H1 (cell line): ENCODE data around the gene DIDO1. TPM values are rescaled to one million over a fixed set of nuclear protein-coding genes. Genes with fewer than 3 reads are reported as not detected.

Experiments
- CTCF ChIA-PET: fragments of 300-600 bp; sonication (Branson Sonifier 250); formaldehyde crosslinking; loops from one replicate; lab custom pipeline; 2021; ENCODE audit not compliant: partially characterized antibody; lab: Charles Lee
- POLR2A ChIA-PET: fragments of 300-600 bp; sonication (Branson Sonifier 250); formaldehyde crosslinking; loops from one replicate; lab custom pipeline; 2021; ENCODE audit warnings: inconsistent platforms; ENCODE audit not compliant: partially characterized antibody; lab: Charles Lee
- DNase-seq, 2 experiments: peaks; one replicate each; pipeline versions ENCODE4 v3.0.0 to v3.0.0-alpha.2; 2010 to 2022; ENCODE audit warnings: low spot score in 2 of 2, low read depth in 1 of 2, mixed read lengths in 1 of 2
- FAIRE-seq: peaks from 2 replicates; lab custom pipeline; 2011; peaks lifted over from hg19 to GRCh38; lab: Jason Lieb, UNC
- H2AFZ ChIP-seq: 2 replicates; pipeline ENCODE4 v1.8.1; 2012; ENCODE audit warnings: low read length, inconsistent platforms
- H2AK5ac ChIP-seq: 2 replicates; pipeline ENCODE4 v1.6.1; 2013; ENCODE audit warnings: low read depth, low read length
- H2BK120ac ChIP-seq: replicated peaks from 2 replicates; pipeline ENCODE3; 2013; ENCODE audit warnings: low read depth, low read length, inconsistent platforms
- H2BK12ac ChIP-seq: 2 replicates; pipeline ENCODE4 v1.6.1; 2013; ENCODE audit warnings: low read depth, low read length
- H2BK15ac ChIP-seq: 2 replicates; pipeline ENCODE4 v1.6.1; 2013; ENCODE audit warnings: low read length
- H2BK20ac ChIP-seq: 2 replicates; pipeline ENCODE4 v1.6.1; 2013; ENCODE audit warnings: low read length
- H2BK5ac ChIP-seq: 2 replicates; pipeline ENCODE4 v1.6.1; 2013; ENCODE audit warnings: low read depth, low read length
- H3K14ac ChIP-seq: 2 replicates; pipeline ENCODE4 v1.6.1; 2013; ENCODE audit warnings: inconsistent platforms; ENCODE audit not compliant: insufficient read length
- H3K18ac ChIP-seq: 2 replicates; pipeline ENCODE4 v1.6.1; 2013; ENCODE audit warnings: low read length; ENCODE audit errors: extremely low read depth
- H3K23ac ChIP-seq: 2 replicates; pipeline ENCODE4 v1.6.1; 2013; ENCODE audit warnings: inconsistent platforms; ENCODE audit not compliant: insufficient read length
- H3K23me2 ChIP-seq: 2 replicates; pipeline ENCODE4 v1.6.1; 2013; ENCODE audit warnings: low read depth, low read length
- H3K27ac ChIP-seq: 2 replicates; pipeline ENCODE4 v1.6.1; 2011; ENCODE audit warnings: low read depth, low read length, inconsistent platforms
- H3K27me3 ChIP-seq, 4 experiments: replicated peaks in 1 of 4; 1 replicate in 1 of 4; 2 replicates in 3 of 4; pipeline versions ENCODE4 v1.6.1 to v1.8.1; 2011 to 2013; ENCODE audit warnings: low read length in 3 of 4, mild to moderate bottlenecking in 3 of 4, inconsistent platforms in 2 of 4, mixed read lengths in 2 of 4, moderate library complexity in 1 of 4; ENCODE audit not compliant: control insufficient read depth in 3 of 4, insufficient read depth in 3 of 4; ENCODE audit errors: extremely low read depth in 1 of 4
- H3K36me3 ChIP-seq, 4 experiments: 2 replicates each; pipeline versions ENCODE4 v1.6.1 to v1.8.1; 2011 to 2013; ENCODE audit warnings: mild to moderate bottlenecking in 4 of 4, low read length in 3 of 4, moderate library complexity in 2 of 4, control low read depth in 1 of 4, inconsistent platforms in 1 of 4; ENCODE audit not compliant: insufficient read depth in 4 of 4, control insufficient read depth in 2 of 4
- H3K4ac ChIP-seq: replicated peaks from 2 replicates; pipeline ENCODE3; 2013; ENCODE audit warnings: low read length, low read depth, mixed read lengths, inconsistent platforms; ENCODE audit not compliant: insufficient read length
- H3K4me1 ChIP-seq, 4 experiments: replicated peaks in 1 of 4; 1 replicate in 1 of 4; 2 replicates in 3 of 4; pipeline versions ENCODE4 v1.6.1 to v1.8.1; 2011 to 2013; ENCODE audit warnings: low read length in 3 of 4, inconsistent platforms in 2 of 4, mixed read lengths in 1 of 4; ENCODE audit not compliant: insufficient read depth in 4 of 4, control insufficient read depth in 3 of 4
- H3K4me2 ChIP-seq, 2 experiments: 2 replicates each; pipeline versions ENCODE4 v1.6.1 to v1.8.1; 2011 to 2013; ENCODE audit warnings: low read depth in 2 of 2, low read length in 2 of 2, control low read depth in 1 of 2, inconsistent platforms in 1 of 2, mild to moderate bottlenecking in 1 of 2; ENCODE audit not compliant: insufficient read depth in 1 of 2
- H3K4me3 ChIP-seq, 4 experiments: fragments of 200-600, 300-600 bp in 1 of 4; sonication (generic), shearing (Covaris generic), sonication (Bioruptor Twin) in 1 of 4; 2 replicates each; pipeline versions ENCODE4 v1.5.1 to v1.8.1; 2011 to 2016; ENCODE audit warnings: low read length in 4 of 4, low read depth in 3 of 4, control low read depth in 2 of 4, inconsistent platforms in 2 of 4, mild to moderate bottlenecking in 2 of 4, mixed read lengths in 1 of 4, moderate library complexity in 1 of 4; ENCODE audit not compliant: insufficient read depth in 2 of 4; ENCODE audit errors: extremely low read depth in 1 of 4
- H3K56ac ChIP-seq: replicated peaks from 2 replicates; pipeline ENCODE3; 2013; ENCODE audit warnings: low read depth, mild to moderate bottlenecking, mixed read lengths, low read length, inconsistent platforms; ENCODE audit not compliant: insufficient read length
- H3K79me1 ChIP-seq: 2 replicates; pipeline ENCODE4 v1.6.1; 2013; ENCODE audit warnings: low read depth, low read length, control low read depth
- H3K79me2 ChIP-seq, 2 experiments: 2 replicates each; pipeline versions ENCODE4 v1.6.1 to v1.8.1; 2012 to 2013; ENCODE audit warnings: low read length in 2 of 2, mild to moderate bottlenecking in 2 of 2, inconsistent platforms in 1 of 2; ENCODE audit not compliant: insufficient read depth in 2 of 2, control insufficient read depth in 1 of 2
- H3K9ac ChIP-seq, 4 experiments: replicated peaks in 1 of 4; 1 replicate in 1 of 4; 2 replicates in 3 of 4; pipeline versions ENCODE4 v1.6.1 to v1.8.1; 2011 to 2013; ENCODE audit warnings: low read depth in 3 of 4, low read length in 3 of 4, control low read depth in 2 of 4, mild to moderate bottlenecking in 2 of 4, moderate library complexity in 2 of 4, inconsistent platforms in 1 of 4; ENCODE audit errors: extremely low read depth in 1 of 4
- H3K9me3 ChIP-seq, 2 experiments: 2 replicates each; pipeline versions ENCODE4 v1.6.1 to v1.8.1; 2012 to 2013; ENCODE audit warnings: mild to moderate bottlenecking in 2 of 2, moderate library complexity in 2 of 2, control low read depth in 1 of 2, inconsistent platforms in 1 of 2, low read depth in 1 of 2, low read length in 1 of 2, mixed read lengths in 1 of 2; ENCODE audit not compliant: insufficient read depth in 2 of 2
- H4K20me1 ChIP-seq, 2 experiments: replicated peaks in 1 of 2; 2 replicates each; pipeline versions ENCODE3 to v1.8.1; 2011 to 2013; ENCODE audit warnings: inconsistent platforms in 2 of 2, low read length in 2 of 2, mild to moderate bottlenecking in 1 of 2; ENCODE audit not compliant: insufficient read depth in 2 of 2, control insufficient read depth in 1 of 2
- H4K5ac ChIP-seq: 2 replicates; pipeline ENCODE4 v1.6.1; 2013; ENCODE audit warnings: low read length, low read depth, mixed read lengths, inconsistent platforms; ENCODE audit not compliant: insufficient read length
- H4K8ac ChIP-seq: 2 replicates; pipeline ENCODE4 v1.8.0; 2013; ENCODE audit warnings: mild to moderate bottlenecking, moderate library complexity, low read length, inconsistent platforms; ENCODE audit not compliant: insufficient read depth; ENCODE audit errors: extremely low read depth
- H4K91ac ChIP-seq: replicated peaks from 2 replicates; pipeline ENCODE3; 2013; ENCODE audit warnings: low read length, mixed read lengths, inconsistent platforms; ENCODE audit not compliant: insufficient read length
- BCL11A ChIP-seq, 2 experiments: IDR thresholded peaks; one replicate each; pipeline ENCODE4 v1.6.1; 2011; ENCODE audit warnings: low read depth in 2 of 2, low read length in 2 of 2, mild to moderate bottlenecking in 2 of 2
- KDM1A ChIP-seq: fragments of 200-600, 300-600 bp; sonication (generic); IDR thresholded peaks from 2 replicates; pipeline ENCODE4 v1.7.1; 2016; ENCODE audit warnings: mild to moderate bottlenecking, low read length, borderline replicate concordance
- SAP30 ChIP-seq: fragments of 300-600 bp; sonication (generic); IDR thresholded peaks from 2 replicates; pipeline ENCODE4 v1.7.1; 2012; ENCODE audit warnings: low read length, moderate library complexity, mild to moderate bottlenecking, inconsistent platforms; ENCODE audit not compliant: insufficient read depth, insufficient replicate concordance
- WGBS, 2 experiments: shearing (Covaris generic) in 1 of 2; methylation state at CpG; one replicate each; pipeline versions ENCODE4 v1.1.6 to v1.1.7; 2013 to 2015; ENCODE audit warnings: low lambda C conversion rate in 2 of 2, mixed read lengths in 2 of 2, inconsistent platforms in 1 of 2, low coverage in 1 of 2, missing lambda C conversion rate in 1 of 2; ENCODE audit not compliant: insufficient replicate concordance in 2 of 2, insufficient coverage in 1 of 2, insufficient read length in 1 of 2; ENCODE audit errors: extremely low coverage in 1 of 2, missing lambda C conversion rate in 1 of 2; 5-methylcytosine and 5-hydroxymethylcytosine counted together
- polyA plus RNA-seq, 7 experiments: library from polyadenylated mRNA; depleted of rRNA in 3 of 7; stranded (reverse) in 5 of 7; unstranded in 2 of 7; fragments of >200 nt in 5 of 7; fragments of 200-250 nt in 2 of 7; gene quantifications; 1 replicate in 5 of 7; 2 replicates in 1 of 7; 4 replicates in 1 of 7; pipeline versions ENCODE4 v1.2.1 to v1.2.3, GENCODE V29; 2011 to 2013; ENCODE audit warnings: missing spikeins in 2 of 7, mixed read lengths in 2 of 7
- total RNA-seq: library from RNA; stranded (reverse); fragmentation: NEBNext Ultra II Directional; extraction: Animal tissue kit (Norgen Biotek cat#: 25700); gene quantifications from 2 replicates; pipeline ENCODE4 v1.2.1, GENCODE V29; 2021

The DIDO1 gene
- total and polyA plus RNA-seq, 2 of the 8 experiments (the other 6 are each of a cell fraction or from before 2014, with no cell fraction given), result 53.6 to 82.8 TPM

- H3K14ac ChIP-seq, result no peak overlapping the region
- no peak overlapping the region for H2BK5ac ChIP-seq
- no peak overlapping the region for H4K91ac ChIP-seq
- ChIA-PET CTCF (interaction anchor here (1.0 to 2.6 kb wide), 3 partner anchors 13 to 23 kb away, joined by 3 to 27 read pairs (median 4); no protein-coding TSS in a partner anchor), POLR2A (interaction anchor here (7.2 to 20.3 kb wide), 2 partner anchors 10 to 20 kb away, joined by 156 to 363 read pairs; partner anchors contain the start of gene GID8)
- no peaks in the 10 kb centered on the region for H3K27me3 ChIP-seq
- no peak overlapping the region for H4K5ac ChIP-seq
- H3K56ac ChIP-seq, result no peak overlapping the region
- no peak overlapping the region for H3K27ac ChIP-seq
- peak overlapping the region; percentile 7 to 38; a peak in 2 of 4 replicates for H3K4me2 ChIP-seq
- peaks cover 46 to 54% of the 10 kb centered on the region in 2 experiments for H4K20me1 ChIP-seq
- no peak overlapping the region for H2AK5ac ChIP-seq
- no peaks in the 10 kb centered on the region for H3K9me3 ChIP-seq
- no peak overlapping the region; the same call in 1 of the 2 replicates for H4K8ac ChIP-seq
- TF ChIP-seq BCL11A (IDR thresholded peaks at IDR 0.05; ENCODE audit: low read depth in 2 of 2, low read length in 2 of 2) (no peak), SAP30 (no peak), KDM1A (peak; percentile 62; the same call in 1 of the 2 replicates)
- no peak overlapping the region for H2BK120ac ChIP-seq
- peaks cover 3% of the 10 kb centered on the region; the same call in 1 of the 2 replicates for H3K79me1 ChIP-seq
- no peak overlapping the region for H3K9ac ChIP-seq
- no peak overlapping the region for H3K4me3 ChIP-seq
- no peak for DNase-seq
- no peak overlapping the region for H3K18ac ChIP-seq
- 84% methylated on average over 12 of the region's 14 CpGs; no CpG with 5 or more reads in 1 of the 2 experiments for WGBS, 2 experiments
- H2BK20ac ChIP-seq, result no peak overlapping the region
- H2BK15ac ChIP-seq, result no peak overlapping the region
- H3K4me1 ChIP-seq, result peaks cover 15 to 44% (median 38%) of the 10 kb centered on the region in 4 experiments
- H3K36me3 ChIP-seq, result no peaks in the 10 kb centered on the region
- no peak overlapping the region for H3K23ac ChIP-seq
- no peak for FAIRE-seq
- peaks cover 73 to 96% of the 10 kb centered on the region in 2 experiments for H3K79me2 ChIP-seq
- H3K23me2 ChIP-seq, result peaks cover 18% of the 10 kb centered on the region
- no peak overlapping the region for H2AFZ ChIP-seq
- no peak overlapping the region for H3K4ac ChIP-seq
- no peak overlapping the region for H2BK12ac ChIP-seq
These were observed 3.8 kb downstream of the DIDO1 start for GRCh38 chr20:62922451-62922921.
